Suprapubic skin (tissue), 4 donors: ENCODE results near the gene SEMA6A. TPM values are rescaled to one million over a fixed set of nuclear protein-coding genes. Genes with fewer than 3 reads are reported as not detected.

Experiments
- DNase-seq, 2 donors: peaks; one replicate each; pipeline ENCODE4 v3.0.0-alpha.2; 2019; ENCODE audit warnings: low spot score in 2 of 2
- H3K27ac ChIP-seq: fragments of 200-600 bp; sonication (generic); one replicate; pipeline ENCODE4 v1.5.1; 2019
- H3K27me3 ChIP-seq: fragments of 200-600 bp; sonication (generic); one replicate; pipeline ENCODE4 v1.5.1; 2019
- H3K36me3 ChIP-seq: fragments of 200-600 bp; sonication (generic); one replicate; pipeline ENCODE4 v1.5.1; 2019
- H3K4me1 ChIP-seq: fragments of 200-600 bp; sonication (generic); one replicate; pipeline ENCODE4 v1.5.1; 2019
- H3K4me3 ChIP-seq: fragments of 200-600 bp; sonication (generic); one replicate; pipeline ENCODE4 v1.5.1; 2019; ENCODE audit warnings: mild to moderate bottlenecking
- H3K9me3 ChIP-seq: fragments of 200-600 bp; sonication (generic); one replicate; pipeline ENCODE4 v1.5.1; 2019
- CTCF ChIP-seq, 2 donors: fragments of 200-600 bp in 1 of 2; fragments of 450-650 bp in 1 of 2; sonication (generic) in 1 of 2; IDR thresholded peaks; one replicate each; pipeline ENCODE4 v1.5.1; 2016 to 2019; ENCODE audit warnings: antibody characterized with exemption in 2 of 2, mild to moderate bottlenecking in 1 of 2, moderate library complexity in 1 of 2
- EP300 ChIP-seq: sonication (generic); formaldehyde crosslinking; IDR thresholded peaks from one replicate; pipeline ENCODE4 v1.6.1; 2017; ENCODE audit warnings: antibody characterized with exemption
- POLR2A ChIP-seq, 2 donors: fragments of 450-650 bp; IDR thresholded peaks; one replicate each; pipeline ENCODE4 v1.6.1; 2017; ENCODE audit warnings: antibody characterized with exemption in 2 of 2, mild to moderate bottlenecking in 2 of 2, moderate library complexity in 2 of 2
- POLR2AphosphoS5 ChIP-seq, 3 donors: sonication (generic); formaldehyde crosslinking; IDR thresholded peaks; one replicate each; pipeline ENCODE4 v1.6.1; 2017; ENCODE audit warnings: antibody characterized with exemption in 3 of 3
- WGBS: methylation state at CpG from one replicate; pipeline ENCODE4 v1.1.5; 2018; 5-methylcytosine and 5-hydroxymethylcytosine counted together
- total RNA-seq, 4 donors: library from RNA; depleted of rRNA; stranded (reverse); fragments of >200 nt; gene quantifications; one replicate each; pipeline ENCODE4 v1.1.0, GENCODE V29; 2016

Gene SEMA6A
- total RNA-seq, 4 donors from 2014 or later: 7.4 to 27.8 (median 15.5) TPM

DNA sequence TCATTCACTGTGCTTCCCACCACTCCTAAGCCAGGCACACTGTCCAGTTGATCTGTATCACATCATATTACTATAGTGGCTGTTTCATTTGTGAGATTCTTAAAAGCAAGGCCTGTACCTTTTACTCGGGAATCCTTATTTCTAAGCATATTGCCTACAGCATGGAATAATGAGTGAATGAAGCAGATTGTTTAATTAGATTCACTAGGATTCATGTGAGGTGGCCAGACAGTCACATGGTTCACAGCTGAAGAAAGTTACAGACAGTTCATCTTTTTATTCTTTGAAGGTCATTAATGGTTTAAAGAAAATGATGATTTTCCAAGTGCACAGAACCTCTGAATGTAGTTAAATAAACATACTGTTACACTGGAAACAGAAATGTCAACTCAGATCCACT is 24.3 kb upstream of the SEMA6A start:
- no peaks in the 10 kb centered on the region for H3K9me3 ChIP-seq
- WGBS: 79% methylated on average over 1 of the region's 1 CpG
- DNase-seq: no peak
- H3K27me3 ChIP-seq: no peaks in the 10 kb centered on the region
- H3K36me3 ChIP-seq: no peaks in the 10 kb centered on the region
- TF ChIP-seq CTCF (IDR thresholded peaks at IDR 0.05) (no peak), POLR2A (IDR thresholded peaks at IDR 0.05) (no peak), POLR2AphosphoS5 (IDR thresholded peaks at IDR 0.05) (no peak), EP300 (no peak)
- H3K4me1 ChIP-seq: peaks cover 8% of the 10 kb centered on the region
- H3K4me3 ChIP-seq: no peak overlapping the region
- no peak overlapping the region for H3K27ac ChIP-seq

DNA sequence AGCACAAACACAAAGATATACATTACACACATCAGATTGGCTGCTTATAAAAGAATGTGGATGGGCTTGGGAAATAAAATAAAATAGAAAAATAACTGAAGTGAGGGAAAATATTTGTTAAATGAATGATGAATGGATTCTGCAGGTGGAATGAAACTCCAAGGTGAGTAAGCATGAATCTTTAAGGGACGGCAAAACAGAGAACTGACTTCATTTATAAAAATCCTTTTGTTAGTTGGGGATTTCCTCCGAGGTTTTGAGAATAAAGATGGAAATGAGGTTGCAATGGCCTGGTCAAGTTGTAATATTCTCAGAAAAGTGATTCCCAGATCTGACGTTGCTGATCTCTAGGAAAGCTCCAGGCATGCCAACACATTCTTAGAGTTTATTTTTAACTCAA is 20.9 kb upstream of the SEMA6A start:
- Histone ChIP-seq H3K4me3 (no peak overlapping the region), H3K4me1 (peaks cover 1% of the 10 kb centered on the region), H3K9me3 (no peaks in the 10 kb centered on the region), H3K36me3 (no peaks in the 10 kb centered on the region), H3K27ac (no peak overlapping the region), H3K27me3 (no peaks in the 10 kb centered on the region)
- DNase-seq: no peak
- 53% methylated on average over 3 of the region's 3 CpGs for WGBS
- TF ChIP-seq CTCF (IDR thresholded peaks at IDR 0.05): no peak
- no peak for TF ChIP-seq POLR2AphosphoS5 (IDR thresholded peaks at IDR 0.05)
- no peak for TF ChIP-seq POLR2A (IDR thresholded peaks at IDR 0.05)
- no peak for TF ChIP-seq EP300

GRCh38 chr5:116593340-116593739 is 18.7 kb upstream of the SEMA6A start:
- H3K4me3 ChIP-seq: no peak overlapping the region
- no peak overlapping the region for H3K27ac ChIP-seq
- TF ChIP-seq EP300 (no peak), CTCF (IDR thresholded peaks at IDR 0.05) (no peak)
- no peaks in the 10 kb centered on the region for H3K27me3 ChIP-seq
- no peaks in the 10 kb centered on the region for H3K9me3 ChIP-seq
- no peaks in the 10 kb centered on the region for H3K36me3 ChIP-seq
- WGBS: 84% methylated on average over 5 of the region's 5 CpGs
- H3K4me1 ChIP-seq: no peaks in the 10 kb centered on the region
- no peak for DNase-seq

DNA sequence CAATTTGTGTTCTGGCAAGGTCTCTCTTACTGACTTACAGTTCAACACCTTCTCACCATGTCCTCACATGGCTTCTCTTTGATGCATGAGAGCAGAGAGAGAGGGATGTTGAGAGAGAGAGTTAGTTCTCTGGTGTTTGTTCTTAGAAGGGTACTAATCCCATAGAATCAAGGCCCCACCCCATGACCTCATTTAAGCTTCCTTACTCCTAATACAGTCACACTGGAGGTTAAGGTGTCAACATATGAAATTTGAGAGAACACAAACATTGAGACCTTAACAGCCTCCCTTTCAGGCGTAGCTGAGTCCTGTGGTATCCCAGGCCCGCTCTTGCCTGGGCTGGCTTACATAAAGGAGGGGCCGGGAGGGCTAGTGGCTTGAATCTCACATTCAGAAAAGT is 10.6 kb upstream of the SEMA6A start:
- WGBS: 94% methylated on average over 3 of the region's 3 CpGs
- TF ChIP-seq POLR2A (IDR thresholded peaks at IDR 0.05): no peak
- TF ChIP-seq CTCF (IDR thresholded peaks at IDR 0.05): no peak
- no peak for TF ChIP-seq POLR2AphosphoS5 (IDR thresholded peaks at IDR 0.05)
- no peak for TF ChIP-seq EP300
- no peak overlapping the region for H3K4me3 ChIP-seq
- H3K36me3 ChIP-seq: no peaks in the 10 kb centered on the region
- H3K4me1 ChIP-seq: peaks cover 4% of the 10 kb centered on the region
- no peak overlapping the region for H3K27ac ChIP-seq
- H3K9me3 ChIP-seq: no peaks in the 10 kb centered on the region
- H3K27me3 ChIP-seq: no peaks in the 10 kb centered on the region
- DNase-seq: no peak

GRCh38 chr5:116583862-116584222 is 9.2 kb upstream of the SEMA6A start:
- no peak for DNase-seq
- H3K9me3 ChIP-seq: no peaks in the 10 kb centered on the region
- no peaks in the 10 kb centered on the region for H3K36me3 ChIP-seq
- H3K27me3 ChIP-seq: no peaks in the 10 kb centered on the region
- no peak overlapping the region for H3K4me3 ChIP-seq
- no peak overlapping the region for H3K27ac ChIP-seq
- WGBS: 93% methylated on average over 3 of the region's 3 CpGs
- peaks cover 4% of the 10 kb centered on the region for H3K4me1 ChIP-seq
- TF ChIP-seq POLR2AphosphoS5 (IDR thresholded peaks at IDR 0.05) (no peak), EP300 (no peak)

GRCh38 chr5:116583085-116583861 is 8.7 kb upstream of the SEMA6A start:
- no peak for DNase-seq
- Histone ChIP-seq H3K27ac (no peak overlapping the region), H3K4me1 (peaks cover 4% of the 10 kb centered on the region), H3K9me3 (no peaks in the 10 kb centered on the region), H3K27me3 (no peaks in the 10 kb centered on the region), H3K4me3 (no peak overlapping the region), H3K36me3 (no peaks in the 10 kb centered on the region)
- TF ChIP-seq POLR2A (IDR thresholded peaks at IDR 0.05) (no peak), EP300 (no peak), POLR2AphosphoS5 (IDR thresholded peaks at IDR 0.05) (no peak), CTCF (IDR thresholded peaks at IDR 0.05) (no peak)
